ENCODE data around the gene TMEM115. TPM values are rescaled to one million over a fixed set of nuclear protein-coding genes. Genes with fewer than 3 reads are reported as not detected.
"Not testable (repeated sequence)": the region's sequence is repeated elsewhere in the genome, so short reads cannot be mapped to it uniquely, and the experiment has no call there.

The TMEM115 gene
- total RNA-seq, 1 experiment from 2014 or later: 24.1 TPM

DNA sequence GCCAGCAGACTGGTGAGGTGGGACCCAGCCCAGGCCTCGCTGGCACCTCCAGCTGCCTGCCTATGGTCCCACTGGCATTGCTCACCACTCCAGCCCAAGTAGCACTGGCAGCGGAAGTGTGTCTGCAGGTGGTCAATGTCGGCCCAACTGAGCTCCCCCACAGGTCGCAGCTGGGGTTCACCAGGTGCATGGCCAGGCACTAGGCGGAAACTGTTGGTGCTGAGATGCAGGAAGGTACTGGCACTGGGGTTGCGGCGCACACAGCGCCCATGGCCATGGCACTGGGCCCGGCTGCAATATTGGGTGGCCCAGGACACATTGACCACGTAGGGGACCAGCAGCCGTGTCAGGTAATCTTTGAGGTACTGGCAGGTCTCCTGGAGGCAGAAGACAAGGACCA, 41.2 kb downstream of the TMEM115 start:
- no peak for DNase-seq
- no peaks in the 10 kb centered on the region; the same call in none of the 2 replicates for H3K36me3 ChIP-seq
- no peaks in the 10 kb centered on the region for H3K27me3 ChIP-seq

DNA sequence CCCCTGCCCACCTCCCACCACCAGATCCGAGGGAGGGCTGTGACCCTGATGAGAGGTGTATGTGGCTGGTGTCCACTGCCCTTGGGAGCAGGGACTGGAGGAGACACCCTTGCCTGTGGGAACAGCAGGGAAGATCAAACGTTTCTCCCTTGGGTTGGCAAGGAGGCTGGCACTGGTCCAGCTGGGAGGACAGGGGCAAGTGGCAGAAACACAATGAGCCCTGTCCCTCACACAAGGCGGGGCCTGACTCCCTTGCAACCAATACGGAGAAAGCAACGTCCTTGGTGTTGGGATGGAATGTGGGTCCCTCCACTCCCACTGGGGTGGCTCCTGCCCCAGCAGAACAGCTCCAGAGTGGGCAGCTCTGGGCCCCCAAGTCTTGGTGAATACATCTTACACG, 42.0 kb downstream of the TMEM115 start:
- no peaks in the 10 kb centered on the region; the same call in none of the 2 replicates for H3K36me3 ChIP-seq
- H3K27me3 ChIP-seq: no peaks in the 10 kb centered on the region
- H3K4me3 ChIP-seq: no peak overlapping the region
- no peak for DNase-seq
- no peaks in the 10 kb centered on the region for H3K9me3 ChIP-seq

More for the DNA sequence above, 41.2 kb downstream of the TMEM115 start:
- H3K4me3 ChIP-seq: no peak overlapping the region
- no peaks in the 10 kb centered on the region for H3K9me3 ChIP-seq

DNA sequence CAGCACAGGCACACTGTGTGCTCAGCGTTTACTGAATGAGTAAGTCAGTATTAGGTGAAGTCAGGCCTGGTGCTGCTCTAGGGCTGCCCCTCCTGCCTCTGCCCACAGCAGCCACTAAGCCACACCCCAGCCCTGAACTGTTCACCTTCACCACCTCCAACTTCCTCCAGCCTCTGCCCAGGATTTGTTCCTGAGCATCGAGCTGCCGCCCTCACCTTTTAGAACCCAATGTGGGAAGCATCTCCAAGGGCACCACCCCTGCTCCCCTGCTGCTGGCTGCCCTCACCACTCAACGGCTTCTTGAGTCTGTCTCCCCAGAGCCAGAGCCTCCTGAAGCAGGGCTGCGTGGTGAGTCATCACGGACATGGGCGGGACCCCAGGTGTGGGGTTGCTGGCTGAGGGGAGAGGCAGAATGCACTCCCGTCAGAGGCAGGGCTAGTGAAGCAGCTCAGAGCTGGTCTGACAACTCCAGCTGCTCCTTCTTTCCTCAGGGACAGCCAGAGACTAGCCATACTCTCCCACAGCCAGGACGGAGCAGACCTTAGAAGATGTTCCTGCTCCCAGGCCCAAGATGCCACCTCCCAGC, 42.6 kb downstream of the TMEM115 start:
- no peaks in the 10 kb centered on the region; the same call in none of the 2 replicates for H3K36me3 ChIP-seq
- no peak overlapping the region for H3K4me3 ChIP-seq
- DNase-seq: no peak
- H3K9me3 ChIP-seq: no peaks in the 10 kb centered on the region
- no peaks in the 10 kb centered on the region for H3K27me3 ChIP-seq

DNA sequence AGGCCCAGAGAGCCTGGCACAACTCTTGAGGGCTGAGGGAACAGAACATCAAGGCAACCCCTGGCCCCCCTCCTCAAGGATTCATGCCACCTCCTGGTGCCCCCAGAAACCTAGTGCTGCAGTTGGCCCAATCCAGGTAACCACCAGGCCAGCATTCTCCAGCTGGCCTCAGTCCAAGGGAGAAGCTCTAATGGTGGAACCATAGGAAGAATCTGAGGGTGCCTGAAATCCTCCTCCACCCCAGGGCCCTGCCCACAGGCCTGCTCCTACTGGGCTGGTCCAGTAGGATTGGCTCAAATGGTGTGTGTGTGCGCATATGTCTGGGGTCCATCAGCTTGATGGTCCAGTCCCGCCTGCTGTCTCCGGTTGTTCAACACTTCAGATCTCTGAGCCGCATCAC, 44.5 kb downstream of the TMEM115 start:
- H3K9me3 ChIP-seq: no peaks in the 10 kb centered on the region
- no peaks in the 10 kb centered on the region for H3K27me3 ChIP-seq
- H3K4me3 ChIP-seq: no peak overlapping the region
- no peak for DNase-seq
- H3K36me3 ChIP-seq: no peaks in the 10 kb centered on the region; the same call in none of the 2 replicates

DNA sequence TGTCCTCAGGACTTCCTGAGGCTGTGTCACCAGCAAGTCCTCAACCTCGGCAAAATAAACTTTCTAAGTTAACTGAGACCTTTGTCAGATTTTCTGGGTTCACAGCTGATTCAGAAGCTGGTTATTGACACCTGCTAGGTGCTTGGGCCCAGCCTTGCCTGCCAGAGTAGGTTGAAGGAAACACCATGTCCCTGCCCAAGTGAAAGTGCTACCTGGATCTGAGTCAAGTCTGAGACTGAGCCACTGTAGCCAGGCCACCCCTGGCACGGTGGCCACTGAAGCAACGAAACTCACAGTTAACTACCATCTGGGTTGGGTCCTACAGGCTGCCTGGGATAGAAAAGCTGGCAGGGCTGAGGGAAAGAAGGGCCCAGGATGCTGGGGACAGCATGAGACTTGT, 45.0 kb downstream of the TMEM115 start:
- H3K4me3 ChIP-seq: no peak overlapping the region

DNA sequence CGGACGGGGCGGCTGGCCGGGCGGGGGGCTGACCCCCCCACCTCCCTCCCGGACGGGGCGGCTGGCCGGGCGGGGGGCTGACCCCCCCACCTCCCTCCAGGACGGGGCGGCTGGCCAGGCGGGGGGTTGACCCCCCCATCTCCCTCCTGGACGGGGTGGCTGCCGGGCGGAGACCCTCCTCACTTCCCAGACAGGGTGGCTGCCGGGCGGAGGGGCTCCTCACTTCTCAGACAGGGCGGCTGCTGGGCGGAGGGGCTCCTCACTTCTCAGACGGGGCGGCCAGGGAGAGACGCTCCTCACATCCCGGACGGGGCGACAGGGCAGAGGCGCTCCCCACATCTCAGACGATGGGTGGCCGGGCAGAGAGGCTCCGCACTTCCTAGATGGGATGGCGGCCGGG, 47.3 kb downstream of the TMEM115 start:
- not testable (repeated sequence) for H3K36me3 ChIP-seq, H3K4me3 ChIP-seq, DNase-seq, H3K27me3 ChIP-seq, H3K9me3 ChIP-seq

More for the DNA sequence above, 45.0 kb downstream of the TMEM115 start:
- H3K9me3 ChIP-seq: no peaks in the 10 kb centered on the region
- DNase-seq: no peak
- H3K27me3 ChIP-seq: no peaks in the 10 kb centered on the region
- no peaks in the 10 kb centered on the region; the same call in none of the 2 replicates for H3K36me3 ChIP-seq

Other genes starting within 250 kb of the TMEM115 start
- 11.7 and 22.9 TPM in 2 replicates for gene SEMA3F, start 204.2 kb downstream of the TMEM115 start, total RNA-seq (2014; rRNA removed; shearing (Covaris generic); ENCODE audit: low replicate concordance)
- not detected in 2 replicates for gene GNAT1, start 167.9 kb downstream of the TMEM115 start, total RNA-seq (2014; rRNA removed; shearing (Covaris generic); ENCODE audit: low replicate concordance)
- not detected in 2 replicates for gene SLC38A3, start 154.2 kb downstream of the TMEM115 start, total RNA-seq (2014; rRNA removed; shearing (Covaris generic); ENCODE audit: low replicate concordance)
- gene GNAI2, start 123.3 kb downstream of the TMEM115 start, total RNA-seq (2014; rRNA removed; shearing (Covaris generic); ENCODE audit: low replicate concordance): 73.9 and 114 TPM in 2 replicates
- gene SEMA3B, start 90.4 kb downstream of the TMEM115 start, total RNA-seq (2014; rRNA removed; shearing (Covaris generic); ENCODE audit: low replicate concordance): 9.7 and 13.4 TPM in 2 replicates
- gene LSMEM2, start 80.4 kb downstream of the TMEM115 start, total RNA-seq (2014; rRNA removed; shearing (Covaris generic); ENCODE audit: low replicate concordance): not detected in 2 replicates
- 87.8 and 101 TPM in 2 replicates for gene IFRD2, start 67.1 kb downstream of the TMEM115 start, total RNA-seq (2014; rRNA removed; shearing (Covaris generic); ENCODE audit: low replicate concordance)
- gene HYAL3, start 60.1 kb downstream of the TMEM115 start, total RNA-seq (2014; rRNA removed; shearing (Covaris generic); ENCODE audit: low replicate concordance): 3.0 and 8.0 TPM in 2 replicates
- gene NAA80, start 60.1 kb downstream of the TMEM115 start, total RNA-seq (2014; rRNA removed; shearing (Covaris generic); ENCODE audit: low replicate concordance): 1.1 and 6.4 TPM in 2 replicates
- gene HYAL1, start 55.9 kb downstream of the TMEM115 start, total RNA-seq (2014; rRNA removed; shearing (Covaris generic); ENCODE audit: low replicate concordance): 1.4 TPM in 1 of 2 replicates, not detected in the other
- gene HYAL2, start 36.8 kb downstream of the TMEM115 start, total RNA-seq (2014; rRNA removed; shearing (Covaris generic); ENCODE audit: low replicate concordance): 15.5 and 30.7 TPM in 2 replicates
- 8.0 and 13.5 TPM in 2 replicates for gene TUSC2, start 31.3 kb downstream of the TMEM115 start, total RNA-seq (2014; rRNA removed; shearing (Covaris generic); ENCODE audit: low replicate concordance)
- gene RASSF1, start 18.7 kb downstream of the TMEM115 start, total RNA-seq (2014; rRNA removed; shearing (Covaris generic); ENCODE audit: low replicate concordance): 17.5 and 42.0 TPM in 2 replicates
- gene ZMYND10, start 13.8 kb downstream of the TMEM115 start, total RNA-seq (2014; rRNA removed; shearing (Covaris generic); ENCODE audit: low replicate concordance): 0.43 TPM in 1 of 2 replicates, not detected in the other
- gene NPRL2, start 8.7 kb downstream of the TMEM115 start, total RNA-seq (2014; rRNA removed; shearing (Covaris generic); ENCODE audit: low replicate concordance): 14.3 and 16.0 TPM in 2 replicates
- gene CYB561D2, start 8.7 kb downstream of the TMEM115 start, total RNA-seq (2014; rRNA removed; shearing (Covaris generic); ENCODE audit: low replicate concordance): 21.9 and 35.5 TPM in 2 replicates
- not detected in 2 replicates for gene CACNA2D2, start 144.1 kb upstream of the TMEM115 start, total RNA-seq (2014; rRNA removed; shearing (Covaris generic); ENCODE audit: low replicate concordance)
- 5.0 and 20.1 TPM in 2 replicates for gene C3orf18, start 208.2 kb upstream of the TMEM115 start, total RNA-seq (2014; rRNA removed; shearing (Covaris generic); ENCODE audit: low replicate concordance)
- gene HEMK1, start 210.0 kb upstream of the TMEM115 start, total RNA-seq (2014; rRNA removed; shearing (Covaris generic); ENCODE audit: low replicate concordance): 4.3 and 23.3 TPM in 2 replicates

All from MG63 (cell line).